ENCODE data around the gene TXNDC12.

TXNDC12 gene

GRCh38 chr1:51997974-51998382 is 57.0 kb downstream of the TXNDC12 start:
- DNase-seq (ENCODE audit: low spot score) = peak; percentile 60

GRCh38 chr1:51990478-51990965 is 64.5 kb downstream of the TXNDC12 start, which contains the start of gene RAB3B:
TSS of gene RAB3B (minus strand) at chr1:51990700. CDS start at chr1:51977117, 13,583 bp downstream.
- DNase-seq (ENCODE audit: low spot score) = peak; percentile 98

- DNase-seq (ENCODE audit: low spot score) = peak; percentile 71
These were observed 65.2 kb downstream of the TXNDC12 start for GRCh38 chr1:51989582-51990477.

GRCh38 chr1:51988254-51988653 is 66.7 kb downstream of the TXNDC12 start:
- DNase-seq (ENCODE audit: low spot score) = no peak

- DNase-seq (ENCODE audit: low spot score) = no peak
These were observed 68.3 kb downstream of the TXNDC12 start for GRCh38 chr1:51986718-51987117.

GRCh38 chr1:51982161-51982560 is 72.8 kb downstream of the TXNDC12 start:
- DNase-seq (ENCODE audit: low spot score) = no peak

- no peak for DNase-seq (ENCODE audit: low spot score)
These were observed 73.4 kb downstream of the TXNDC12 start for GRCh38 chr1:51981555-51981954.

GRCh38 chr1:51978099-51978498 is 76.9 kb downstream of the TXNDC12 start:
- no peak for DNase-seq (ENCODE audit: low spot score)

GRCh38 chr1:51976846-51977602 is 78.0 kb downstream of the TXNDC12 start:
- no peak for DNase-seq (ENCODE audit: low spot score)

- DNase-seq (ENCODE audit: low spot score) = no peak
These were observed 81.2 kb downstream of the TXNDC12 start for GRCh38 chr1:51973587-51974474.

All from iPS-NIHi11 (cell line).